Activated CD4-positive, alpha-beta T cell treated with anti-CD3 and anti-CD28 coated beads, Interleukin-2, Interleukin-6, amounts not matched to agents 100 ng/mL and 50 ng/mL, durations not matched to agents 16 hours and 8 hours (primary cell): Measurements from ENCODE around the gene SRSF2.
"Not testable (repeated sequence)": the region's sequence is repeated elsewhere in the genome, so short reads cannot be mapped to it uniquely, and the experiment has no call there.

Source experiments
- DNase-seq: peaks from one replicate; pipeline ENCODE4 v3.0.0-alpha.2; 2020

The SRSF2 gene

GRCh38 chr17:76737676-76738467 lies 741 bp upstream of the SRSF2 start, which contains the start of gene MFSD11:
MFSD11 (plus strand) TSS chr17:76738119; CDS start chr17:76738353, 234 bp downstream.
- peak; percentile 96 for DNase-seq

- peak; percentile 75 for DNase-seq
Observed at GRCh38 chr17:76736349-76737081, 616 bp downstream of the SRSF2 start.

GRCh38 chr17:76735586-76736348 lies 1.4 kb downstream of the SRSF2 start:
- DNase-seq, result peak; percentile 21

GRCh38 chr17:76735006-76735405 lies 2.1 kb downstream of the SRSF2 start:
- peak; percentile 64 for DNase-seq

- DNase-seq, result peak; percentile 48
Observed at GRCh38 chr17:76734080-76734840, 2.9 kb downstream of the SRSF2 start.

- DNase-seq, result no peak
Observed at GRCh38 chr17:76733618-76733957, 3.5 kb downstream of the SRSF2 start.

- DNase-seq, result no peak
Observed at GRCh38 chr17:76732734-76733617, 4.2 kb downstream of the SRSF2 start.

- DNase-seq, result not testable (repeated sequence)
Observed at GRCh38 chr17:76731800-76732733, 5.1 kb downstream of the SRSF2 start.

- DNase-seq, result peak; percentile 23
Observed at GRCh38 chr17:76727745-76728456, 9.2 kb downstream of the SRSF2 start.

GRCh38 chr17:76726776-76727718 lies 10.1 kb downstream of the SRSF2 start, which contains the start of gene METTL23:
METTL23 (plus strand) TSS chr17:76726839; CDS start chr17:76729711, 2,872 bp downstream.
- peak; percentile 85 for DNase-seq

GRCh38 chr17:76726231-76726775 lies 10.8 kb downstream of the SRSF2 start, which contains the start of gene JMJD6:
JMJD6 (minus strand) TSS chr17:76726606; CDS start chr17:76726475, 131 bp downstream.
- peak; percentile 98 for DNase-seq

- peak; percentile 83 for DNase-seq
Observed at GRCh38 chr17:76725580-76726230, 11.4 kb downstream of the SRSF2 start.

GRCh38 chr17:76723812-76724211 lies 13.3 kb downstream of the SRSF2 start:
- DNase-seq, result no peak

- not testable (repeated sequence) for DNase-seq
Observed at GRCh38 chr17:76722977-76723376, 14.2 kb downstream of the SRSF2 start.

- DNase-seq, result no peak
Observed at GRCh38 chr17:76722279-76722678, 14.9 kb downstream of the SRSF2 start.

- no peak for DNase-seq
Observed at GRCh38 chr17:76721463-76721862, 15.7 kb downstream of the SRSF2 start.

- no peak for DNase-seq
Observed at GRCh38 chr17:76720941-76721340, 16.2 kb downstream of the SRSF2 start.
